ENCODE results near the gene ZNF710.

- TF ChIP-seq BHLHE40 (IDR thresholded peaks at IDR 0.05; ENCODE audit: low read depth, low read length) (no peak), CTCF (conservative IDR thresholded peaks at IDR 0.05; ENCODE audit: low read depth, low read length) (no peak), RFX5 (IDR thresholded peaks at IDR 0.05; ENCODE audit: low read depth, low read length) (no peak)
Observed at GRCh38 chr15:90019611-90020010, 18.5 kb downstream of the ZNF710 start.
